ENCODE results near the gene TBC1D24.

The TBC1D24 gene

DNA sequence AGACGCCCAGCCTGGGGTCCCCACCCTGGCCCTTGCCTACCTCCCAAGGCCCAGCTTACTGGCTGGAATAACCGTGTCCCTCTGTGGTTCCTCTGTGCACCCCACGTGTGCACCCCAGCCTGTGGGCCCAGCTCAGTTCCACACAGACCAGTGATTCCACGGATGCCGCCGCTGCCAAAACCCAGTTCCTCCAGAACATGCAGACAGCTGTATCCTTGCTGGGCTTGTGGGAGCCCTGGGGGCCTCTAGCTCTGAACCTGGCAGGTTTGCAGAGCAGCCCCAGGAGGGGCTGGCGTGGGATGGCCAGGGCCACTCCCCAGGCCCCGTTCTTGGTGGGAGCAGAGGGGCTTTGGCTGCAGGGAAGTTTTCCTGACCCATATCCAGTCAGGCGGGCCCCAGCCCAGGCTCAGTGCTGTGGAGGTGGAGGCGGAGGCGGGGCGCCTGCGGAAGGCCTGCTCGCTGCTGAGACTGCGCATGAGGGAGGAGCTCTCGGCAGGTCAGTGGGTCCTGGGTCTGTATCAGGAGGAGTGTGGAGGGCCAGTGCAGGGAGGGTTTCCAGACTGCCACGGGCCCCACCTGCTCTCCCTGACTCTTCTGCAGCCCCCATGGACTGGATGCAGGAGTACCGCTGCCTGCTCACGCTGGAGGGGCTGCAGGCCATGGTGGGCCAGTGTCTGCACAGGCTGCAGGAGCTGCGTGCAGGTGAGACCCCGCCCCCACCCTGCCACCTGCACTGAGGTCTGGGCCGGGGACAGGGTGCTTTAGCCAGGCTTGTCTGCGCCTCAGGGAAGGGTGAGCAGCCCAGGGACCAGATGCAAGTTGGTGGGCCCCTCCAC lies 12.7 kb upstream of the TBC1D24 start:
- ATAC-seq, result no peak
- TF ChIP-seq ESRRG (CRISPR knock-in tag; IDR thresholded peaks at IDR 0.05), result no peak
- no peak for TF ChIP-seq ZNF70 (CRISPR knock-in tag; IDR thresholded peaks at IDR 0.05)

DNA sequence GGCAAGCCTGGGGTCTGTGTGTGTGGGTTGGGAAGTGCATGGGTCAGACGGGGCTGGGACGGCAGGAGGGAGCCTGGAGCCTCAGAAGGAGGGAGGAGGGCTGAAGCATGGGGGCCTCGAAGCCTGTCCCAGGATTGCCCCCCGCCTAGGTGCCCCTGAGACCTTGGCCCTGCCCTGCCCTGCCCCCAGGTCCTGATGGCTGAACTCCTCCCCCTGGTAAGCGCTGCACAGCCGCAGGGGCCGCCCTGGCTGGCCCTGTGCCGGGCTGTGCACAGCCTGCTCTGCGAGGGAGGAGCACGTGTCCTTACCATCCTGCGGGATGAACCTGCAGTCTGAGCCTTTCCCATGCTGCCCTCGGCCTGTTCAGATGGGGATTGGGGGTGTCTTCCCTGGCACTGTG lies 10.6 kb upstream of the TBC1D24 start:
- TF ChIP-seq OSR1 (CRISPR knock-in tag; IDR thresholded peaks at IDR 0.05), result no peak
- no peak for ATAC-seq

DNA sequence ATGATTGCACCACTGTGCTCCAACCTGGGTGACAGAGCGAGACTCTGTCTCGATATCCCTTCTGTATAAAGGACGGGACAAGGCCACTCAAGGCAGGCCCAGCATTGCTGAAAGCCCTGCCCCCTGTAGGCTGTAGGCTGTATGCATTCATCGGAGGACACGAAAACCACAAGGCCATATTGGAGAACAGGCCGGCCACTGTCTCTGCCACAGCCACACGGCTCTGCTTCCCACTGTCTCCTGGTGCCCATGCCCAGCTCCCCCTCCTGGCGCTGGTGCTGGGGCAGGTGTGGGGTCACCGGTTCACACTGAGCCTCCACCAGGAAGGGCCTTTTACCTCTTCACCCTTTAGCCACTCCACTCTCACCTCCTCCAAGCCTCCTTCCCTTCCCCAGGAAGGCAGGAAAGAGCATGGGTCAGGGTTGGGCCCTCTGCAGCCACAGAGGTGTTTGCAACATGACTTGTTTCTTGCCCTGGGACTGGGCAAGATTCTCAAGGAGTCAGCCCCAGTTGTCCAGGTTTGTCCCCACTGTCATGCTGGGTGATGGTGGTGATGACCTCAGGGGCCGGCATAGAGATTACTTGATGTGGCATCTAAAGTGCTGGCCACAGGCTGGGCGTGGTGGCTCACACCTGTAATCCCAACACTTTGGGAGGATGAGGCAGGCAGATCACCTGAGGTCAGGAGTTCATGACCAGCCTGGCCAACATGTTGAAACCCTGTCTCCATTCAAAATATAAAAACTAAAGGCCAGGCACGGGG lies 9.1 kb upstream of the TBC1D24 start:
- no peak for TF ChIP-seq ZNF565 (CRISPR knock-in tag; conservative IDR thresholded peaks at IDR 0.05; ENCODE audit: low read depth)
- no peak for TF ChIP-seq BACH2 (CRISPR knock-in tag; IDR thresholded peaks at IDR 0.05; ENCODE audit: borderline replicate concordance)
- TF ChIP-seq, protein P1, sequence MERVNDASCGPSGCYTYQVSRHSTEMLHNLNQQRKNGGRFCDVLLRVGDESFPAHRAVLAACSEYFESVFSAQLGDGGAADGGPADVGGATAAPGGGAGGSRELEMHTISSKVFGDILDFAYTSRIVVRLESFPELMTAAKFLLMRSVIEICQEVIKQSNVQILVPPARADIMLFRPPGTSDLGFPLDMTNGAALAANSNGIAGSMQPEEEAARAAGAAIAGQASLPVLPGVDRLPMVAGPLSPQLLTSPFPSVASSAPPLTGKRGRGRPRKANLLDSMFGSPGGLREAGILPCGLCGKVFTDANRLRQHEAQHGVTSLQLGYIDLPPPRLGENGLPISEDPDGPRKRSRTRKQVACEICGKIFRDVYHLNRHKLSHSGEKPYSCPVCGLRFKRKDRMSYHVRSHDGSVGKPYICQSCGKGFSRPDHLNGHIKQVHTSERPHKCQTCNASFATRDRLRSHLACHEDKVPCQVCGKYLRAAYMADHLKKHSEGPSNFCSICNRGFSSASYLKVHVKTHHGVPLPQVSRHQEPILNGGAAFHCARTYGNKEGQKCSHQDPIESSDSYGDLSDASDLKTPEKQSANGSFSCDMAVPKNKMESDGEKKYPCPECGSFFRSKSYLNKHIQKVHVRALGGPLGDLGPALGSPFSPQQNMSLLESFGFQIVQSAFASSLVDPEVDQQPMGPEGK (CRISPR knock-in tag; IDR thresholded peaks at IDR 0.05; ENCODE audit: borderline replicate concordance), result no peak
- TF ChIP-seq ZNF70 (CRISPR knock-in tag; IDR thresholded peaks at IDR 0.05), result no peak
- no peak for TF ChIP-seq TCF4 (CRISPR knock-in tag; IDR thresholded peaks at IDR 0.05; ENCODE audit: borderline replicate concordance)
- TF ChIP-seq, protein P2, sequence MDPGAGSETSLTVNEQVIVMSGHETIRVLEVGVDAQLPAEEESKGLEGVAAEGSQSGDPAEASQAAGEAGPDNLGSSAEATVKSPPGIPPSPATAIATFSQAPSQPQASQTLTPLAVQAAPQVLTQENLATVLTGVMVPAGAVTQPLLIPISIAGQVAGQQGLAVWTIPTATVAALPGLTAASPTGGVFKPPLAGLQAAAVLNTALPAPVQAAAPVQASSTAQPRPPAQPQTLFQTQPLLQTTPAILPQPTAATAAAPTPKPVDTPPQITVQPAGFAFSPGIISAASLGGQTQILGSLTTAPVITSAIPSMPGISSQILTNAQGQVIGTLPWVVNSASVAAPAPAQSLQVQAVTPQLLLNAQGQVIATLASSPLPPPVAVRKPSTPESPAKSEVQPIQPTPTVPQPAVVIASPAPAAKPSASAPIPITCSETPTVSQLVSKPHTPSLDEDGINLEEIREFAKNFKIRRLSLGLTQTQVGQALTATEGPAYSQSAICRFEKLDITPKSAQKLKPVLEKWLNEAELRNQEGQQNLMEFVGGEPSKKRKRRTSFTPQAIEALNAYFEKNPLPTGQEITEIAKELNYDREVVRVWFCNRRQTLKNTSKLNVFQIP (CRISPR knock-in tag; IDR thresholded peaks at IDR 0.05; ENCODE audit: borderline replicate concordance, low read depth), result no peak
- no peak for TF ChIP-seq TOX (CRISPR knock-in tag; IDR thresholded peaks at IDR 0.05; ENCODE audit: borderline replicate concordance)
- no peak for TF ChIP-seq ESRRG (CRISPR knock-in tag; IDR thresholded peaks at IDR 0.05)
- TF ChIP-seq ZFP30 (CRISPR knock-in tag; IDR thresholded peaks at IDR 0.05), result no peak
- TF ChIP-seq, protein P3, sequence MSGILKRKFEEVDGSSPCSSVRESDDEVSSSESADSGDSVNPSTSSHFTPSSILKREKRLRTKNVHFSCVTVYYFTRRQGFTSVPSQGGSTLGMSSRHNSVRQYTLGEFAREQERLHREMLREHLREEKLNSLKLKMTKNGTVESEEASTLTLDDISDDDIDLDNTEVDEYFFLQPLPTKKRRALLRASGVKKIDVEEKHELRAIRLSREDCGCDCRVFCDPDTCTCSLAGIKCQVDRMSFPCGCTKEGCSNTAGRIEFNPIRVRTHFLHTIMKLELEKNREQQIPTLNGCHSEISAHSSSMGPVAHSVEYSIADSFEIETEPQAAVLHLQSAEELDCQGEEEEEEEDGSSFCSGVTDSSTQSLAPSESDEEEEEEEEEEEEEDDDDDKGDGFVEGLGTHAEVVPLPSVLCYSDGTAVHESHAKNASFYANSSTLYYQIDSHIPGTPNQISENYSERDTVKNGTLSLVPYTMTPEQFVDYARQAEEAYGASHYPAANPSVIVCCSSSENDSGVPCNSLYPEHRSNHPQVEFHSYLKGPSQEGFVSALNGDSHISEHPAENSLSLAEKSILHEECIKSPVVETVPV (CRISPR knock-in tag; IDR thresholded peaks at IDR 0.05), result no peak
- TF ChIP-seq GLIS3 (CRISPR knock-in tag; IDR thresholded peaks at IDR 0.05), result no peak
- TF ChIP-seq ISL1 (CRISPR knock-in tag; IDR thresholded peaks at IDR 0.05), result no peak
- no peak for TF ChIP-seq ZC3H10 (CRISPR knock-in tag; IDR thresholded peaks at IDR 0.05)
- TF ChIP-seq SNAI2 (CRISPR knock-in tag; IDR thresholded peaks at IDR 0.05), result no peak
- no peak for ATAC-seq

DNA sequence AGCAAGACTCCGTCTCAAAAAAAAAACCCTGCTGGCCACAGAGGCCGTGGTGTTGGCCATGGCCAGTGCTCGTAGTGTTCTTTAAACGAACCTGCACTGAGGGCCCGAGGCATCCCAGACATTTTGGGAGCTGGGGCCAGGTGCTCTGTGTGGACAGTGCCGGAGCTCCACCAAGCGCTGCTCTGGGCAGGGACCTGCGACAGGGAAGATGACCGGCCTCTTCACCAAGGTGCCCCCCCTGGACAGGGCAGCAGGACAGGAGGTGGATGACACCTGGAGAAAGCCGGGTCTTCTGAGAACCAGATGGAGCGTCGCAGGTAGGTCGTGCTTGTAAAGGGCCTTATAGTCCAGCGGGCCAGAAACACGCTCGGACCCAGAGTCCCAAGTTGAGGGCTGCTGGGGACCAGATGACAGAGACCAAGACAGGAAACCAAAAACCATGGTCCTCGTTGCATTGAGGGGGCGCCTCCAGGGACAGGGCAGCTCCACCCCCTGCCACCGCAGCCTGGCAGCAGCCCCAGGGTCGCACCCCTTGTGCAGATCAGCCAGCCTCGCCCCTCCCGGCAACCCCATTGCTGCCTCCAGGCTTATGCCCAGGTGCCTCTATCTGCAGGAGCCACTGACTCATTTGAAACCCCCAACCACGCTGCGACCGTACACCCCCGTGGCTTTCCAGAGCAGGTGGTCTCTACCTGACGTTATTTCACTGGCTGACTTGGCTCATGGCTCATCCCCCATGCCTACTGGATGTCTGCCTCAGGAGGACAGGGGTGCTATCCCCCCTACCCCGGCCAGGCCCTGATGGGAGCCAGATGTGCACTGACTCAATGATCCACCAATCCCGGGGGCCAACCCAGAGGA lies 8.0 kb upstream of the TBC1D24 start:
- ATAC-seq, result no peak
- TF ChIP-seq TOX (CRISPR knock-in tag; IDR thresholded peaks at IDR 0.05; ENCODE audit: borderline replicate concordance), result no peak
- no peak for TF ChIP-seq GLIS3 (CRISPR knock-in tag; IDR thresholded peaks at IDR 0.05)
- no peak for TF ChIP-seq BACH2 (CRISPR knock-in tag; IDR thresholded peaks at IDR 0.05; ENCODE audit: borderline replicate concordance)
- no peak for TF ChIP-seq RARB (CRISPR knock-in tag; IDR thresholded peaks at IDR 0.05)
- no peak for TF ChIP-seq ZNF70 (CRISPR knock-in tag; IDR thresholded peaks at IDR 0.05)
- TF ChIP-seq ARNTL (CRISPR knock-in tag; IDR thresholded peaks at IDR 0.05; ENCODE audit: borderline replicate concordance, low read depth), result no peak
- TF ChIP-seq ZFP3 (CRISPR knock-in tag; IDR thresholded peaks at IDR 0.05), result no peak
- no peak for TF ChIP-seq ZNF565 (CRISPR knock-in tag; conservative IDR thresholded peaks at IDR 0.05; ENCODE audit: low read depth)

Measured in SK-N-SH treated with all-trans-retinoic acid at 6 μM for 48 hours (cell line).